ENCODE data around the gene PRKAG3.

The PRKAG3 gene

DNA sequence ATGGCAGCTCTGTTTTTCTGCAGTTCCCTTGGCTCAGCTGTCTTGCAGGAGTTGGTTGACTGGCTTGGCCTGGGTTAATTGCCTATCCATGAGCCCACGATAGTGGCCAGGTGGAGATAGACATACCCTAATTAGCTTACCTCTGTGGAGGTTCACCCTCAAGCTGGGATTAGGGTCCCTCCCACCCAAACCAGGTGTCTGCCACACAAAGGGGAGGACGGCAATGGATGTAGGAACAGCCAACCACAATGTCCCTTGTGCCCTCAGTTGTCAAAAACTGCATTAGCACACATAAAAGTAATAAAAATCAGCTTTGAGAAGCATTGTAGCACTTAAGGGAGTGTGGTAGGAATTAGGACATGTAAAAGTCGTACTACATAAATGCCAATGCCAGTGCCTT, 45.5 kb downstream of the PRKAG3 start:
- Histone ChIP-seq H3K36me3 (no peaks in the 10 kb centered on the region), H3K4me3 (no peak overlapping the region), H3K27ac (no peak overlapping the region), H3K27me3 (no peaks in the 10 kb centered on the region), H3K9me3 (0 out of 2 replicates have a peak, but pooled peaks cover 7% of the 10 kb centered on the region), H4K20me1 (no peaks in the 10 kb centered on the region), H3K4me2 (no peak overlapping the region), H3K4me1 (no peaks in the 10 kb centered on the region), H3K9ac (no peak overlapping the region)
- TF ChIP-seq Cebpa-rat (IDR thresholded peaks at IDR 0.05) = no peak

GRCh38 chr2:218785103-218785502, 46.5 kb downstream of the PRKAG3 start:
- Histone ChIP-seq H3K9me3 (0 out of 2 replicates have a peak, but pooled peaks cover 7% of the 10 kb centered on the region), H4K20me1 (no peaks in the 10 kb centered on the region), H3K9ac (no peak overlapping the region), H3K4me3 (no peak overlapping the region), H3K36me3 (no peaks in the 10 kb centered on the region), H3K27ac (no peak overlapping the region), H3K4me1 (no peaks in the 10 kb centered on the region), H3K27me3 (no peaks in the 10 kb centered on the region), H3K4me2 (no peak overlapping the region)
- TF ChIP-seq Cebpa-rat (IDR thresholded peaks at IDR 0.05) = no peak

- Histone ChIP-seq H3K4me3 (no peak overlapping the region), H3K36me3 (no peaks in the 10 kb centered on the region), H3K9me3 (0 out of 2 replicates have a peak, but pooled peaks cover 7% of the 10 kb centered on the region), H4K20me1 (no peaks in the 10 kb centered on the region), H3K27ac (no peak overlapping the region), H3K9ac (no peak overlapping the region), H3K4me1 (no peaks in the 10 kb centered on the region), H3K27me3 (no peaks in the 10 kb centered on the region), H3K4me2 (no peak overlapping the region)
- no peak for TF ChIP-seq Cebpa-rat (IDR thresholded peaks at IDR 0.05)
Measured at GRCh38 chr2:218783688-218784087, 47.9 kb downstream of the PRKAG3 start.

GRCh38 chr2:218782528-218782844, 49.1 kb downstream of the PRKAG3 start:
- Histone ChIP-seq H3K4me1 (no peaks in the 10 kb centered on the region), H4K20me1 (no peaks in the 10 kb centered on the region), H3K27me3 (no peaks in the 10 kb centered on the region), H3K36me3 (peaks cover 6% of the 10 kb centered on the region; the same call in 1 of the 2 replicates), H3K9ac (no peak overlapping the region), H3K27ac (no peak overlapping the region), H3K4me2 (no peak overlapping the region), H3K4me3 (no peak overlapping the region), H3K9me3 (peaks cover 13% of the 10 kb centered on the region)
- no peak for TF ChIP-seq Cebpa-rat (IDR thresholded peaks at IDR 0.05)

- Histone ChIP-seq H3K36me3 (peaks cover 12% of the 10 kb centered on the region), H4K20me1 (no peaks in the 10 kb centered on the region), H3K27ac (no peak within 1 kb of the TSS), H3K4me2 (no peak within 1 kb of the TSS), H3K4me1 (no peaks in the 10 kb centered on the region), H3K4me3 (no peak within 1 kb of the TSS), H3K9ac (no peak within 1 kb of the TSS), H3K27me3 (no peaks in the 10 kb centered on the region), H3K9me3 (peaks cover 19% of the 10 kb centered on the region)
- TF ChIP-seq Cebpa-rat (IDR thresholded peaks at IDR 0.05) = no peak
Measured at GRCh38 chr2:218781691-218782527, 49.7 kb downstream of the PRKAG3 start, which contains the start of gene CYP27A1. TSS of gene CYP27A1 (plus strand) at chr2:218782147. CDS start at chr2:218782183, 36 bp downstream.

DNA sequence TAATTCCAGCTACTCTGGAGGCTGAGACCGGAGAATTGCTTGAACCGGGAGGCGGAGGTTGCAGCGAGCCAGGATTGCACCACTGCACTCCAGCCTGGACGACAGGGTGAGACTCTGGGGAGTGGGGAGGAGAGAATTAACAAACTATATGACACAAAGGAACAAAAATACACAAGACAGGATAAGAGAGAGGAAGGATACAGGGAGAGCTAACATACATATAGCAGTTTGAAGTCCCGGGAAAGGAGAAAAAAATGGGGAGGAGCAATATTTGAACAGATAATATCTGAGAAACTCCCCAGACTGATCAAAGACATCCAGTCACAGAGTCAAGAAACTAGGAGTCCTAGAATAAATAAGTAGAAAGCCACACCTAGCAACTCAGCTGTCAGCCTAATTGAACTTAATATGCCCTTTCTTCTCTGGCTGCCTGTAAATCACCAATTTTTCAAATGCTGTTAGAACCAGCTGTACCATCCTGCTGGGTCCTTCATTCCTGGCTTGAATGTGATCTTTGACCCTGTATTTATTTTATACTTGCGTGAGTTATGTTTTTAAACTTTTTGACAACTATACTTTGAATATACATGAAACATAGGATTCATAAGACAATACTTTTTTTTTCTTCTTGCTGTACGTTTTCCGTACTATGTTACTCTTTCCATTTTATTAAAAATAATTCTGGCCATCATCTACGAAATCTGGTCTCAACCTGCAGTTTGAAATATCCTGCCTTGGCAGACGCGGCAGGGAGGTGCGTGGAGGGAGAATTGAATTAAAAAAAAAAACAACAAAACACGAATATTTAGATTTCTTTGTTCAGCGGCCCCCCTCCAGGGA, 50.5 kb downstream of the PRKAG3 start:
- no peak for TF ChIP-seq Cebpa-rat (IDR thresholded peaks at IDR 0.05)
- Histone ChIP-seq H3K27me3 (no peaks in the 10 kb centered on the region), H3K4me2 (no peak overlapping the region), H4K20me1 (no peaks in the 10 kb centered on the region), H3K27ac (no peak overlapping the region), H3K9ac (no peak overlapping the region), H3K4me1 (no peaks in the 10 kb centered on the region), H3K9me3 (peaks cover 27% of the 10 kb centered on the region), H3K4me3 (no peak overlapping the region), H3K36me3 (peaks cover 18% of the 10 kb centered on the region)

GRCh38 chr2:218780046-218780445, 51.6 kb downstream of the PRKAG3 start:
- no peak overlapping the region for H3K27ac ChIP-seq
- H3K9me3 ChIP-seq = peaks cover 37% of the 10 kb centered on the region
- no peak for TF ChIP-seq Cebpa-rat (IDR thresholded peaks at IDR 0.05)
- H3K27me3 ChIP-seq = no peaks in the 10 kb centered on the region
- H3K4me1 ChIP-seq = no peaks in the 10 kb centered on the region
- no peak overlapping the region for H3K9ac ChIP-seq
- H3K4me2 ChIP-seq = no peak overlapping the region
- no peak overlapping the region for H3K4me3 ChIP-seq
- H4K20me1 ChIP-seq = no peaks in the 10 kb centered on the region
- peaks cover 21% of the 10 kb centered on the region for H3K36me3 ChIP-seq

- Histone ChIP-seq H3K4me2 (no peak overlapping the region), H3K4me1 (no peaks in the 10 kb centered on the region), H3K4me3 (no peak overlapping the region), H3K27me3 (no peaks in the 10 kb centered on the region), H4K20me1 (no peaks in the 10 kb centered on the region), H3K27ac (no peak overlapping the region), H3K9ac (no peak overlapping the region), H3K36me3 (peaks cover 34% of the 10 kb centered on the region), H3K9me3 (peaks cover 41% of the 10 kb centered on the region)
- TF ChIP-seq Cebpa-rat (IDR thresholded peaks at IDR 0.05) = no peak
Measured at GRCh38 chr2:218777276-218777990, 54.2 kb downstream of the PRKAG3 start.

- H4K20me1 ChIP-seq = no peaks in the 10 kb centered on the region
- H3K9me3 ChIP-seq = peaks cover 34% of the 10 kb centered on the region
- no peaks in the 10 kb centered on the region for H3K4me1 ChIP-seq
- H3K27me3 ChIP-seq = no peaks in the 10 kb centered on the region
- H3K27ac ChIP-seq = no peak overlapping the region
- TF ChIP-seq Cebpa-rat (IDR thresholded peaks at IDR 0.05) = no peak
- no peak overlapping the region for H3K9ac ChIP-seq
- H3K36me3 ChIP-seq = peaks cover 37% of the 10 kb centered on the region
- H3K4me2 ChIP-seq = no peak overlapping the region
- H3K4me3 ChIP-seq = no peak overlapping the region
Measured at GRCh38 chr2:218776488-218776887, 55.1 kb downstream of the PRKAG3 start.
